Amniotic epithelial cell (primary cell): Measurements from ENCODE around the gene LIPK.
"Not testable (repeated sequence)": the region's sequence is repeated elsewhere in the genome, so short reads cannot be mapped to it uniquely, and the experiment has no call there.

ENCODE experiments used
- DNase-seq: peaks from one replicate; pipeline ENCODE4 v3.0.0-alpha.2; 2010; ENCODE audit warnings: low read depth

Gene LIPK

GRCh38 chr10:88721392-88721791 lies 15.3 kb downstream of the LIPK start:
- DNase-seq: no peak

- no peak for DNase-seq
Measured at GRCh38 chr10:88725798-88726197, 19.7 kb downstream of the LIPK start.

- peak; percentile 8 for DNase-seq
Measured at GRCh38 chr10:88728107-88728763, 22.2 kb downstream of the LIPK start.

- DNase-seq: no peak
Measured at GRCh38 chr10:88730864-88731263, 24.8 kb downstream of the LIPK start.

- DNase-seq: peak; percentile 23
Measured at GRCh38 chr10:88731296-88731695, 25.2 kb downstream of the LIPK start.

GRCh38 chr10:88733215-88733614 lies 27.2 kb downstream of the LIPK start:
- DNase-seq: no peak

GRCh38 chr10:88735661-88736060 lies 29.6 kb downstream of the LIPK start:
- no peak for DNase-seq

GRCh38 chr10:88741921-88742320 lies 35.9 kb downstream of the LIPK start:
- DNase-seq: not testable (repeated sequence)

GRCh38 chr10:88742448-88742847 lies 36.4 kb downstream of the LIPK start:
- no peak for DNase-seq

GRCh38 chr10:88744002-88744401 lies 38.0 kb downstream of the LIPK start:
- DNase-seq: no peak

GRCh38 chr10:88745633-88746032 lies 39.6 kb downstream of the LIPK start:
- DNase-seq: no peak

- peak; percentile 15 for DNase-seq
Measured at GRCh38 chr10:88754287-88754686, 48.2 kb downstream of the LIPK start.

GRCh38 chr10:88755753-88756152 lies 49.7 kb downstream of the LIPK start:
- DNase-seq: no peak

- DNase-seq: no peak
Measured at GRCh38 chr10:88756660-88757059, 50.6 kb downstream of the LIPK start.

- DNase-seq: no peak
Measured at GRCh38 chr10:88759366-88760101, 53.5 kb downstream of the LIPK start, which contains the start of gene LIPN. Gene LIPN, plus strand, starts transcription at chr10:88760020. Its CDS starts 1,386 bp downstream, at chr10:88761406.

GRCh38 chr10:88762906-88763305 lies 56.9 kb downstream of the LIPK start:
- no peak for DNase-seq

GRCh38 chr10:88763441-88763840 lies 57.4 kb downstream of the LIPK start:
- no peak for DNase-seq

- DNase-seq: no peak
Measured at GRCh38 chr10:88764110-88764509, 58.1 kb downstream of the LIPK start.

- DNase-seq: no peak
Measured at GRCh38 chr10:88765816-88766215, 59.8 kb downstream of the LIPK start.

GRCh38 chr10:88769384-88769783 lies 63.3 kb downstream of the LIPK start:
- no peak for DNase-seq

- peak; percentile 9 for DNase-seq
Measured at GRCh38 chr10:88781206-88781605, 75.2 kb downstream of the LIPK start.

GRCh38 chr10:88782222-88782621 lies 76.2 kb downstream of the LIPK start:
- DNase-seq: no peak

- peak; percentile 49 for DNase-seq
Measured at GRCh38 chr10:88783724-88784123, 77.7 kb downstream of the LIPK start.
